Aorta (tissue), 5 donors: ENCODE data around the gene SEC14L5. TPM values are rescaled to one million over a fixed set of nuclear protein-coding genes. Genes with fewer than 3 reads are reported as not detected.

Source experiments
- ATAC-seq: fragments of 200-7000 bp; cut with Tn5 transposase; one replicate; pipeline ENCODE4 v1.9.1; 2022; ENCODE audit warnings: moderate library complexity; ENCODE audit not compliant: low FRiP score
- DNase-seq, 2 donors: peaks; one replicate each; pipeline ENCODE4 v3.0.0-alpha.2; 2020
- H3K27ac ChIP-seq, 2 donors: one replicate each; pipeline ENCODE4 v1.5.1; 2013; ENCODE audit warnings: low read length in 2 of 2, mild to moderate bottlenecking in 2 of 2, moderate library complexity in 2 of 2, control low read depth in 1 of 2, inconsistent platforms in 1 of 2, low read depth in 1 of 2
- H3K27me3 ChIP-seq, 2 donors: one replicate each; pipeline ENCODE4 v1.6.1; 2013; ENCODE audit warnings: control low read depth in 1 of 2, low read length in 1 of 2, mild to moderate bottlenecking in 1 of 2, moderate library complexity in 1 of 2; ENCODE audit not compliant: insufficient read depth in 2 of 2, control insufficient read depth in 1 of 2
- H3K36me3 ChIP-seq, 2 donors: one replicate each; pipeline ENCODE4 v1.6.1; 2013; ENCODE audit warnings: control low read depth in 1 of 2, low read length in 1 of 2, mild to moderate bottlenecking in 1 of 2; ENCODE audit not compliant: insufficient read depth in 2 of 2, control insufficient read depth in 1 of 2
- H3K4me1 ChIP-seq, 2 donors: one replicate each; pipeline ENCODE4 v1.6.1; 2013; ENCODE audit warnings: low read length in 2 of 2, control low read depth in 1 of 2, mild to moderate bottlenecking in 1 of 2, moderate library complexity in 1 of 2; ENCODE audit not compliant: insufficient read depth in 2 of 2, control insufficient read depth in 1 of 2
- H3K4me3 ChIP-seq, 2 donors: one replicate each; pipeline ENCODE4 v1.5.1; 2013; ENCODE audit warnings: low read length in 2 of 2, control low read depth in 1 of 2, mild to moderate bottlenecking in 1 of 2
- H3K9me3 ChIP-seq: one replicate; pipeline ENCODE4 v1.6.1; 2013; ENCODE audit warnings: mild to moderate bottlenecking, low read length; ENCODE audit not compliant: control insufficient read depth
- WGBS, 2 donors: extraction: QIAGEN DNeasy Blood & Tissue Kit; methylation state at CpG; one replicate each; pipeline ENCODE4 v1.1.7; 2013; 5-methylcytosine and 5-hydroxymethylcytosine counted together
- intact Hi-C, 2 donors: fragments of 100-400 bp; cut with DNase I; formaldehyde crosslinking; loops; one replicate each; pipeline versions ENCODE4 v1.14.2 to v1.15.0; 2022
- polyA plus RNA-seq, 2 donors: library from polyadenylated mRNA; stranded (reverse); fragments of 200-250 nt; gene quantifications; one replicate each; pipeline ENCODE4 v1.2.3, GENCODE V29; 2013
- total RNA-seq, 2 donors: library from RNA; stranded (reverse); fragmentation: NEBNext Ultra II Directional; extraction: Animal tissue kit (Norgen Biotek cat#: 25700); gene quantifications; one replicate each; pipeline ENCODE4 v1.2.1, GENCODE V29; 2021
- donor health status: healthy with polysubstance abuse.
- donor health status: Bipolar disorder and iron deficiency.
- donor health status: DM: no; HTN: no; CAD: no.
- donor health status: DM: no; HTN: no; CAD: no.
- donor health status: DM: yes; HTN: yes; CAD: no.

SEC14L5 gene
- total and polyA plus RNA-seq, 4 donors: 0.26 to 0.90 (median 0.29) TPM; not detected in 1

- Histone ChIP-seq H3K4me1 (no peaks in the 10 kb centered on the region), H3K9me3 (no peaks in the 10 kb centered on the region), H3K4me3 (no peak overlapping the region), H3K36me3 (no peaks in the 10 kb centered on the region), H3K27me3 (no peaks in the 10 kb centered on the region), H3K27ac (no peak overlapping the region)
- DNase-seq (peak; percentile 30 to 60), ATAC-seq (no peak)
- WGBS, 2 donors: 91 to 92% methylated on average over 18 of the region's 18 CpGs
- intact Hi-C loops: no loop called here
Observed at GRCh38 chr16:5028950-5029475, 70.9 kb downstream of the SEC14L5 start.

- Histone ChIP-seq H3K36me3 (no peaks in the 10 kb centered on the region), H3K27ac (no peak overlapping the region), H3K27me3 (no peaks in the 10 kb centered on the region), H3K9me3 (no peaks in the 10 kb centered on the region), H3K4me1 (no peaks in the 10 kb centered on the region), H3K4me3 (no peak overlapping the region)
- peak; percentile 40 to 66 for DNase-seq
- intact Hi-C loops: loop anchor here in 1 of 2 donors (5.0 kb wide), 1 partner anchor 183 kb away; the partner anchor contains the start of genes GLYR1 and UBN1
- 82 to 85% methylated on average over 12 of the region's 12 CpGs for WGBS, 2 donors
- no peak for ATAC-seq
Observed at GRCh38 chr16:5030251-5030870, 72.2 kb downstream of the SEC14L5 start.

GRCh38 chr16:5031601-5032000, 73.5 kb downstream of the SEC14L5 start:
- no peak overlapping the region for H3K27ac ChIP-seq
- H3K4me1 ChIP-seq: no peaks in the 10 kb centered on the region
- H3K9me3 ChIP-seq: no peaks in the 10 kb centered on the region
- ATAC-seq (no peak), DNase-seq (peak; percentile 20 to 26)
- no peaks in the 10 kb centered on the region for H3K36me3 ChIP-seq
- intact Hi-C loops: loop anchor here in 1 of 2 donors (5.0 kb wide), 1 partner anchor 184 kb away; the partner anchor contains the start of genes GLYR1 and UBN1
- H3K4me3 ChIP-seq: no peak overlapping the region
- no peaks in the 10 kb centered on the region for H3K27me3 ChIP-seq
- 87 to 88% methylated on average over 7 of the region's 7 CpGs for WGBS, 2 donors

DNA sequence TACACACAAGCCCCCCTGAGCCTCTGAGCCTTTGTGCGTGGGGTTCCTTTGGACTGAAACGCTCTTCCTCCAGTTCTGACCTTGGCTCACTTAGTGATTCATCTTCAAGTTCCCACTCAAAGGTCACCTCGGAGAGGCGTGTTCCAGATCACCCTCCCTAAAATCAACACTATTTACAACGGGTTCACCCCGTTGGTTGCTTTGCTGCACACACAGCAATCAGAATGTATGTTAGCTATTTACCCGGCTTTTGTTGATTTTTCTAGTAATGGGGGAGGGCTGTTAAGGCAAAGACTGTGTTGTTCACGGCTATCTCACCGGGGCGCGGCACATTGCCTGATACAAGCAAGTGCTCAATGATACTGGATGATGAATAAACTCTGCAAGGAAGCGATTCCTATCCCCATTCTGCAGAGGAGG, 74.6 kb downstream of the SEC14L5 start:
- DNase-seq (peak in 1 of 2 donors; percentile 10), ATAC-seq (no peak)
- Histone ChIP-seq H3K9me3 (no peaks in the 10 kb centered on the region), H3K4me3 (peak overlapping the region in 1 of 2 donors; percentile 52), H3K36me3 (no peaks in the 10 kb centered on the region), H3K27me3 (no peaks in the 10 kb centered on the region), H3K4me1 (no peaks in the 10 kb centered on the region), H3K27ac (no peak overlapping the region)
- 37 to 43% methylated on average over 12 of the region's 12 CpGs for WGBS, 2 donors
- intact Hi-C loops: loop anchor here in 1 of 2 donors (5.0 kb wide), 1 partner anchor 185 kb away; the partner anchor contains the start of genes GLYR1 and UBN1

DNA sequence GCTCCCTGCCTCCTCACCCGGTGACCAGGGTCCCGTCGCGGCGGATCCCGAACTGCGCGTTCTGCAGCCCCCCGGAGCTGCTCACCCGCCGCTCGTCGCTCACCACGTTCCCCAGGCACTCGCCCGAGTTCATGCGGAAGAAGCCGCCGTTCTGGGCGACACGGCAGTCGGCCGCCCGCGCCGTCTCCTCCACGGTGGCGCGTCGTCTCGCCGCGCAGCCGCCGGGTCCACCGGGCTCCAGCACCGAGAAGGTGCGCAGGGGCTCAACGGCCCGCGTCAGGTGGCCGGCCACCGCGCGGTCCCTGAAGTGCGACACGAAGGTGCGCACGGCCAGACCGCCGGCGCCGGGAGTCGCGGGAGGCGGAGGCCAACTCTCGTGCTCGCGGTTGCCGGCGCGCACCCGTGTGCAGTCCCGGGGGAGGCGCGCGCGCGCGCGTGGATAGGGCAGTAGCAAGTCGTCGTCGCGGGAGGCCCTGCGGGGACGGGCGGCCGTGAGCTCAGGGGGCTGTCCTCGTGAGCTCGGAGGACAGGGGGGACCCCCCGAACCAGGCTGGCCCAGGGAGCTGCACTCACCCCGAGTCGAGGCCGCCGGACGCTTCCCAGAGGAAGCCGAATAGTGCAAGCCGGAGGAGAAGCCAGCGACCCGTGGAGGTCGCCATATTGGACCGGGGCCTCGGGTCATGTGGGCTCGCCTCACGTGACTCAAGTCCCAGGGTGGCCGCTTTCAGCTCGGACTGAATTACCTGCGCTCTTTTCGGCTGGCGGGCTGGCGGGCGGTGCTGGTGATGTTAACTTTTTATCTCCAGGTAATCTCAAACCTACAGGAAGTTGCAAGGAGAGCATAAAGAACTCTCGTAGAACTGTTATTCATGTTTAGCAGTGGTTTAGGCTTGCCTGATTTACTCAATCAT, 75.4 kb downstream of the SEC14L5 start, which contains the start of gene NAGPA:
NAGPA (minus strand) TSS at position 680 of the 911 bp plus-strand sequence; CDS start at position 659, 21 bp downstream.
- intact Hi-C loops: loop anchor here in 1 of 2 donors (5.0 kb wide), 1 partner anchor 186 kb away; the partner anchor contains the start of genes GLYR1 and UBN1
- Histone ChIP-seq H3K27me3 (no peaks in the 10 kb centered on the region), H3K4me3 (peak within 1 kb of the TSS; percentile 45 to 52), H3K9me3 (no peaks in the 10 kb centered on the region), H3K27ac (no peak within 1 kb of the TSS), H3K36me3 (no peaks in the 10 kb centered on the region), H3K4me1 (no peaks in the 10 kb centered on the region)
- WGBS, 2 donors: 0 to 1% methylated on average over 101 to 104 of the region's 104 CpGs
- peak; percentile 93 to 96 for DNase-seq
- peak; percentile 93 for ATAC-seq

- DNase-seq: no peak
- Histone ChIP-seq H3K9me3 (no peaks in the 10 kb centered on the region), H3K27ac (no peak overlapping the region), H3K27me3 (no peaks in the 10 kb centered on the region), H3K4me3 (peak overlapping the region; percentile 27 to 52), H3K36me3 (no peaks in the 10 kb centered on the region), H3K4me1 (no peaks in the 10 kb centered on the region)
- ATAC-seq: no peak
- 10 to 15% methylated on average over 2 of the region's 2 CpGs for WGBS, 2 donors
- intact Hi-C loops: loop anchor here in 1 of 2 donors (5.0 kb wide), 1 partner anchor 187 kb away; the partner anchor contains the start of genes GLYR1 and UBN1
Observed at GRCh38 chr16:5034167-5034523, 76.0 kb downstream of the SEC14L5 start.

GRCh38 chr16:5035909-5036227, 77.7 kb downstream of the SEC14L5 start:
- Histone ChIP-seq H3K9me3 (no peaks in the 10 kb centered on the region), H3K4me1 (no peaks in the 10 kb centered on the region), H3K36me3 (no peaks in the 10 kb centered on the region), H3K27ac (no peak overlapping the region), H3K4me3 (no peak overlapping the region), H3K27me3 (no peaks in the 10 kb centered on the region)
- peak in 1 of 2 donors; percentile 4 for DNase-seq
- intact Hi-C loops: no loop called here
- no peak for ATAC-seq
- 50 to 55% methylated on average over 1 of the region's 1 CpG for WGBS, 2 donors

- DNase-seq (peak; percentile 21 to 23), ATAC-seq (no peak)
- H3K27me3 ChIP-seq: no peaks in the 10 kb centered on the region
- H3K36me3 ChIP-seq: no peaks in the 10 kb centered on the region
- no peak overlapping the region for H3K4me3 ChIP-seq
- no peak overlapping the region for H3K27ac ChIP-seq
- intact Hi-C loops: no loop called here
- no peaks in the 10 kb centered on the region for H3K9me3 ChIP-seq
- no peaks in the 10 kb centered on the region for H3K4me1 ChIP-seq
- WGBS, 2 donors: 30 to 33% methylated on average over 12 of the region's 12 CpGs
Observed at GRCh38 chr16:5036228-5037156, 78.4 kb downstream of the SEC14L5 start.
